Neuronal stem cell (in vitro differentiated cells): ENCODE data around the gene HSD17B4.

Source experiments
- DNase-seq: peaks from one replicate; pipeline ENCODE4 v3.0.0-alpha.2; 2013; ENCODE audit warnings: low spot score
- H2AFZ ChIP-seq: one replicate; pipeline ENCODE4 v1.6.1; 2013; ENCODE audit warnings: mild to moderate bottlenecking, low read length, inconsistent platforms
- H2AK5ac ChIP-seq: 2 replicates; pipeline ENCODE4 v1.6.1; 2013; ENCODE audit warnings: low read depth, mild to moderate bottlenecking, inconsistent platforms, low read length, moderate library complexity, mixed read lengths
- H2BK120ac ChIP-seq: 2 replicates; pipeline ENCODE4 v1.6.1; 2013; ENCODE audit warnings: low read depth, mild to moderate bottlenecking, inconsistent platforms, low read length, moderate library complexity, mixed read lengths
- H2BK12ac ChIP-seq: one replicate; pipeline ENCODE4 v1.6.1; 2013; ENCODE audit warnings: low read length, inconsistent platforms
- H2BK15ac ChIP-seq: 2 replicates; pipeline ENCODE4 v1.6.1; 2013; ENCODE audit warnings: mild to moderate bottlenecking, low read length, inconsistent platforms, mixed read lengths
- H2BK5ac ChIP-seq: one replicate; pipeline ENCODE4 v1.6.1; 2013; ENCODE audit warnings: inconsistent platforms, mild to moderate bottlenecking, low read length, moderate library complexity
- H3K14ac ChIP-seq: one replicate; pipeline ENCODE4 v1.6.1; 2013; ENCODE audit warnings: low read length, inconsistent platforms
- H3K18ac ChIP-seq: 2 replicates; pipeline ENCODE4 v1.6.1; 2013; ENCODE audit warnings: low read length, inconsistent platforms
- H3K23ac ChIP-seq: 2 replicates; pipeline ENCODE4 v1.6.1; 2013; ENCODE audit warnings: low read depth, mild to moderate bottlenecking, mixed read lengths, low read length, inconsistent platforms; ENCODE audit not compliant: poor library complexity
- H3K27ac ChIP-seq: replicated peaks from 3 replicates; pipeline ENCODE4 v1.5.1; 2013; ENCODE audit warnings: low read length, inconsistent platforms
- H3K27me3 ChIP-seq, 3 experiments: 2 replicates each; pipeline ENCODE4 v1.6.1; 2013; ENCODE audit warnings: low read length in 3 of 3, mild to moderate bottlenecking in 2 of 3, inconsistent platforms in 1 of 3, low read depth in 1 of 3, mixed read lengths in 1 of 3, moderate library complexity in 1 of 3; ENCODE audit not compliant: control insufficient read depth in 3 of 3, insufficient read depth in 3 of 3
- H3K36me3 ChIP-seq, 2 donors: replicated peaks in 1 of 2; 2 replicates each; pipeline ENCODE4 v1.6.1; 2013; ENCODE audit warnings: low read length in 2 of 2; ENCODE audit not compliant: control insufficient read depth in 2 of 2, insufficient read depth in 2 of 2
- H3K4ac ChIP-seq: 2 replicates; pipeline ENCODE4 v1.6.1; 2013; ENCODE audit warnings: inconsistent platforms, mild to moderate bottlenecking, low read length, moderate library complexity
- H3K4me1 ChIP-seq, 2 donors: 1 replicate in 1 of 2; 2 replicates in 1 of 2; pipeline ENCODE4 v1.6.1; 2013; ENCODE audit warnings: low read length in 2 of 2, low read depth in 1 of 2; ENCODE audit not compliant: control insufficient read depth in 2 of 2, insufficient read depth in 1 of 2
- H3K4me2 ChIP-seq: one replicate; pipeline ENCODE4 v1.6.1; 2013; ENCODE audit warnings: mild to moderate bottlenecking, low read length, inconsistent platforms; ENCODE audit not compliant: insufficient read depth, poor library complexity, severe bottlenecking
- H3K4me3 ChIP-seq, 2 donors: 2 replicates each; pipeline ENCODE4 v1.5.1; 2013; ENCODE audit warnings: low read length in 2 of 2, mild to moderate bottlenecking in 2 of 2, inconsistent platforms in 1 of 2, moderate library complexity in 1 of 2
- H3K79me1 ChIP-seq: one replicate; pipeline ENCODE4 v1.6.1; 2013; ENCODE audit warnings: low read depth, mild to moderate bottlenecking, inconsistent platforms, low read length, moderate library complexity
- H3K9ac ChIP-seq: one replicate; pipeline ENCODE4 v1.6.1; 2013; ENCODE audit warnings: mild to moderate bottlenecking, low read depth, low read length, inconsistent platforms; ENCODE audit not compliant: poor library complexity
- H3K9me3 ChIP-seq, 2 donors: replicated peaks in 1 of 2; 2 replicates each; pipeline versions ENCODE3 to v1.6.1; 2013; ENCODE audit warnings: low read length in 2 of 2, mild to moderate bottlenecking in 2 of 2, inconsistent platforms in 1 of 2, low read depth in 1 of 2, mixed read lengths in 1 of 2, moderate library complexity in 1 of 2; ENCODE audit not compliant: control insufficient read depth in 2 of 2, insufficient read depth in 1 of 2
- H4K8ac ChIP-seq: one replicate; pipeline ENCODE4 v1.6.1; 2013; ENCODE audit warnings: low read depth, mild to moderate bottlenecking, inconsistent platforms, low read length, moderate library complexity
- H4K91ac ChIP-seq: one replicate; pipeline ENCODE4 v1.6.1; 2013; ENCODE audit warnings: low read length, low read depth, mild to moderate bottlenecking, inconsistent platforms; ENCODE audit not compliant: poor library complexity
- WGBS, 2 donors: extraction: QIAGEN DNeasy Blood & Tissue Kit; methylation state at CpG; one replicate each; pipeline ENCODE4 v1.1.7; 2013; ENCODE audit warnings: missing lambda C conversion rate in 2 of 2, mixed read lengths in 1 of 2; ENCODE audit not compliant: insufficient read length in 2 of 2, insufficient replicate concordance in 1 of 2; ENCODE audit errors: extremely low coverage in 2 of 2; 5-methylcytosine and 5-hydroxymethylcytosine counted together

The HSD17B4 gene

DNA sequence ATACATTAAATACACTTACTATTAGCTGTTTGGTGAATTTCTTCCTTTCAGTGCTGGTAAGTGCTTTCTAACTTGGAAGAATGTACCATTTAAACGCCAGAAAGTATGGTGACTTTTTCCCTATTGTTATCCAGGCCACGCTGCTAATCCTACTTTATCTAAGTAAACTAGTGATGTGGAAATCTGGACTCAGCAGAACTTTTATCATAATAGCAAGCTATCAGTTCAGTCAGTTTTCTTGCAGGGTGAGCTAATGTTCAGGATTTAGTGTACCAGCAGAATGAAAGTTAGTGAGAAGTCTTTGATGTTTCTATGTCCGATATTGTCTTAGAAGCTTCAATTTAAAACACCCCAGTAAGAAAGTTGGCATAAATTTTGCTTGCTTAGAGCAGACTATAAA is 72.2 kb downstream of the HSD17B4 start:
- no CpG with 5 or more reads among the region's 3 CpGs for WGBS, 2 donors
- H3K4me3 ChIP-seq = no peak overlapping the region
- H3K36me3 ChIP-seq = peaks cover 2 to 33% of the 10 kb centered on the region in 2 donors

GRCh38 chr5:119527351-119527750 is 75.1 kb downstream of the HSD17B4 start:
- Histone ChIP-seq H3K79me1 (no peaks in the 10 kb centered on the region), H3K36me3 (peaks cover 2 to 50% of the 10 kb centered on the region in 2 donors), H3K18ac (no peak overlapping the region), H3K14ac (no peak overlapping the region), H3K4me1 (peaks cover 0 to 2% of the 10 kb centered on the region in 2 donors), H2BK120ac (no peak overlapping the region), H2BK15ac (no peak overlapping the region), H3K23ac (no peak overlapping the region), H2BK5ac (no peak overlapping the region), H3K4ac (no peak overlapping the region), H3K4me2 (no peak overlapping the region), H3K4me3 (no peak overlapping the region), H4K91ac (no peak overlapping the region), H3K9ac (no peak overlapping the region), H3K27ac (no peak overlapping the region), H4K8ac (no peak overlapping the region), H2AFZ (no peak overlapping the region), H2AK5ac (no peak overlapping the region), H3K9me3 (no peaks in the 10 kb centered on the region), H3K27me3 (no peaks in the 10 kb centered on the region), H2BK12ac (no peak overlapping the region)
- no peak for DNase-seq
- WGBS, 2 donors = no CpG with 5 or more reads among the region's 1 CpG

More for the DNA sequence above, 72.2 kb downstream of the HSD17B4 start:
- Histone ChIP-seq H3K9ac (no peak overlapping the region), H2BK15ac (no peak overlapping the region), H2BK12ac (no peak overlapping the region), H3K27me3 (no peaks in the 10 kb centered on the region), H3K27ac (no peak overlapping the region), H4K91ac (no peak overlapping the region), H2BK120ac (no peak overlapping the region), H3K4me1 (peaks cover 0 to 2% of the 10 kb centered on the region in 2 donors), H2BK5ac (no peak overlapping the region), H3K79me1 (no peaks in the 10 kb centered on the region), H3K4me2 (no peak overlapping the region), H3K14ac (no peak overlapping the region), H2AFZ (no peak overlapping the region), H3K18ac (no peak overlapping the region), H4K8ac (no peak overlapping the region), H2AK5ac (no peak overlapping the region), H3K23ac (no peak overlapping the region), H3K9me3 (no peaks in the 10 kb centered on the region), H3K4ac (no peak overlapping the region)
- DNase-seq = peak; percentile 3

GRCh38 chr5:119529811-119530210 is 77.5 kb downstream of the HSD17B4 start:
- Histone ChIP-seq H2AFZ (no peak overlapping the region), H3K27me3 (no peaks in the 10 kb centered on the region), H3K4ac (no peak overlapping the region), H2BK120ac (no peak overlapping the region), H3K79me1 (no peaks in the 10 kb centered on the region), H2BK12ac (no peak overlapping the region), H3K27ac (no peak overlapping the region), H4K91ac (no peak overlapping the region), H3K4me1 (no peaks in the 10 kb centered on the region), H3K4me2 (no peak overlapping the region), H3K23ac (no peak overlapping the region), H3K9ac (no peak overlapping the region), H4K8ac (no peak overlapping the region), H3K14ac (no peak overlapping the region), H2BK15ac (no peak overlapping the region), H3K9me3 (no peaks in the 10 kb centered on the region), H3K4me3 (no peak overlapping the region), H3K36me3 (peaks cover 2 to 50% of the 10 kb centered on the region in 2 donors), H2AK5ac (no peak overlapping the region), H3K18ac (no peak overlapping the region), H2BK5ac (no peak overlapping the region)
- WGBS, 2 donors = no CpG with 5 or more reads among the region's 2 CpGs
- DNase-seq = no peak

DNA sequence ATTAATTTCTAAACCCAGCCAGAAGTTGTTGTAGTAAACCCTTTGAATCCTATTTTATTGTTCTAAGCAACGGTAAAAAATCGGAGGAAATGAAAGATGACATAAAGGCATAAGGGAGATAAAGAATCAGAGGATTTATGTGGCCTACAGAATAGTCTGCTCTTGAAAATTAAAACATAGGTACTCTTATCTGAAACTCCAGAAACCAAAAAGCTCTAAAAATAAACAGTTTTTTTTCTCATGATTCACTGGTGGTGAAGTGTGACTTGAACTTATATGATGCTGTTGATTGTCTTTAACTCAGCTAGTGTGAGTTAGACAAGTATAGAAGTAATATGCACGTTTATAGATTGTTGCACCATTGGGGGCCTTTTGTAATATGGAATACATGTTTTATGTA is 80.3 kb downstream of the HSD17B4 start:
- H2AFZ ChIP-seq = no peak overlapping the region
- H3K4me1 ChIP-seq = no peaks in the 10 kb centered on the region
- H2BK12ac ChIP-seq = no peak overlapping the region
- H3K4me2 ChIP-seq = no peak overlapping the region
- no peak overlapping the region for H3K4me3 ChIP-seq
- no peak overlapping the region for H3K23ac ChIP-seq
- no peak overlapping the region for H3K9ac ChIP-seq
- H3K18ac ChIP-seq = no peak overlapping the region
- H2BK15ac ChIP-seq = no peak overlapping the region
- H3K27ac ChIP-seq = no peak overlapping the region
- H2BK5ac ChIP-seq = no peak overlapping the region
- H3K14ac ChIP-seq = no peak overlapping the region
- no peaks in the 10 kb centered on the region for H3K79me1 ChIP-seq
- H3K27me3 ChIP-seq = no peaks in the 10 kb centered on the region
- no peak overlapping the region for H3K4ac ChIP-seq
- no CpG with 5 or more reads among the region's 3 CpGs for WGBS, 2 donors
- no peak overlapping the region for H2AK5ac ChIP-seq
- H3K9me3 ChIP-seq = no peaks in the 10 kb centered on the region
- no peak for DNase-seq
- H4K8ac ChIP-seq = no peak overlapping the region
- H3K36me3 ChIP-seq = peaks cover 0 to 35% of the 10 kb centered on the region in 2 donors
- no peak overlapping the region for H4K91ac ChIP-seq
- H2BK120ac ChIP-seq = no peak overlapping the region
